Nephron progenitor cell (in vitro differentiated cells): ENCODE measurements around the gene IFNL3.

Experiments used
- DNase-seq: peaks from one replicate; pipeline ENCODE4 v3.0.0; 2021
- H3K27ac Mint-ChIP-seq: 2 replicates; pipeline ENCODE4 v1.8.0; 2021; ENCODE audit warnings: mild to moderate bottlenecking, moderate library complexity, mixed read lengths
- H3K27me3 Mint-ChIP-seq: 2 replicates; pipeline ENCODE4 v1.8.0; 2021; ENCODE audit warnings: mild to moderate bottlenecking, low read depth, mixed read lengths; ENCODE audit not compliant: poor library complexity
- H3K36me3 Mint-ChIP-seq: 2 replicates; pipeline ENCODE4 v1.8.0; 2021; ENCODE audit warnings: low read depth, mixed read lengths
- H3K4me1 Mint-ChIP-seq: 2 replicates; pipeline ENCODE4 v1.8.0; 2021; ENCODE audit warnings: mixed read lengths
- H3K4me3 Mint-ChIP-seq: 2 replicates; pipeline ENCODE4 v1.8.0; 2021; ENCODE audit warnings: mild to moderate bottlenecking, moderate library complexity, mixed read lengths
- H3K9me3 Mint-ChIP-seq: 2 replicates; pipeline ENCODE4 v1.8.0; 2021; ENCODE audit warnings: mild to moderate bottlenecking, moderate library complexity, mixed read lengths
- CTCF ChIP-seq: fragments of 200-600 bp; sonication (generic); IDR thresholded peaks from 2 replicates; pipeline ENCODE4 v1.5.0; 2021; ENCODE audit warnings: antibody characterized with exemption

IFNL3 gene

GRCh38 chr19:39206122-39206521 is 38.7 kb downstream of the IFNL3 start:
- Mint-ChIP-seq H3K36me3 (no peaks in the 10 kb centered on the region), H3K27me3 (peaks cover 45% of the 10 kb centered on the region), H3K4me1 (peaks cover 8% of the 10 kb centered on the region), H3K9me3 (no peaks in the 10 kb centered on the region), H3K4me3 (no peak overlapping the region), H3K27ac (no peak overlapping the region)
- no peak for DNase-seq
- TF ChIP-seq CTCF: no peak

- H3K36me3 Mint-ChIP-seq: no peaks in the 10 kb centered on the region
- no peak for DNase-seq
- no peak overlapping the region for H3K27ac Mint-ChIP-seq
- no peak for TF ChIP-seq CTCF
- H3K9me3 Mint-ChIP-seq: no peaks in the 10 kb centered on the region
- peaks cover 49% of the 10 kb centered on the region for H3K27me3 Mint-ChIP-seq
- no peak overlapping the region for H3K4me3 Mint-ChIP-seq
- peaks cover 15% of the 10 kb centered on the region for H3K4me1 Mint-ChIP-seq
These were observed 39.4 kb downstream of the IFNL3 start for GRCh38 chr19:39205449-39205764.

- H3K4me1 Mint-ChIP-seq: peaks cover 27% of the 10 kb centered on the region
- no peaks in the 10 kb centered on the region for H3K9me3 Mint-ChIP-seq
- H3K36me3 Mint-ChIP-seq: no peaks in the 10 kb centered on the region
- peaks cover 44% of the 10 kb centered on the region for H3K27me3 Mint-ChIP-seq
- no peak for DNase-seq
- no peak within 1 kb of the TSS for H3K27ac Mint-ChIP-seq
- H3K4me3 Mint-ChIP-seq: no peak within 1 kb of the TSS
- no peak for TF ChIP-seq CTCF
These were observed 41.1 kb downstream of the IFNL3 start, which contains the start of gene SYCN for GRCh38 chr19:39203372-39204341. Gene SYCN (minus strand): TSS chr19:39204263. CDS start chr19:39204254, 9 bp downstream.

GRCh38 chr19:39202998-39203355 is 41.8 kb downstream of the IFNL3 start:
- Mint-ChIP-seq H3K27me3 (peaks cover 45% of the 10 kb centered on the region), H3K27ac (no peak overlapping the region), H3K36me3 (no peaks in the 10 kb centered on the region), H3K9me3 (no peaks in the 10 kb centered on the region), H3K4me1 (peaks cover 32% of the 10 kb centered on the region), H3K4me3 (no peak overlapping the region)
- TF ChIP-seq CTCF: no peak
- DNase-seq: no peak

- Mint-ChIP-seq H3K36me3 (no peaks in the 10 kb centered on the region), H3K27ac (peak overlapping the region; percentile 43), H3K9me3 (no peaks in the 10 kb centered on the region), H3K4me1 (peaks cover 49% of the 10 kb centered on the region), H3K27me3 (peaks cover 58% of the 10 kb centered on the region), H3K4me3 (no peak overlapping the region)
- DNase-seq: no peak
- TF ChIP-seq CTCF: no peak
These were observed 44.0 kb downstream of the IFNL3 start for GRCh38 chr19:39200803-39201115.
